Osteocyte (in vitro differentiated cells): Measurements from ENCODE around the gene COMMD6. TPM values are rescaled to one million over a fixed set of nuclear protein-coding genes. Genes with fewer than 3 reads are reported as not detected.

ENCODE experiments used
- DNase-seq: peaks from one replicate; pipeline ENCODE4 v3.0.0; 2021; ENCODE audit warnings: mixed read lengths; ENCODE audit not compliant: unreplicated experiment; ENCODE audit errors: extremely low spot score
- H3K27ac Mint-ChIP-seq: one replicate; pipeline ENCODE4 v1.8.0; 2021; ENCODE audit warnings: mild to moderate bottlenecking, mixed read lengths; ENCODE audit not compliant: unreplicated experiment
- H3K27me3 Mint-ChIP-seq: one replicate; pipeline ENCODE4 v1.8.0; 2021; ENCODE audit warnings: mixed read lengths; ENCODE audit not compliant: unreplicated experiment
- H3K36me3 Mint-ChIP-seq: one replicate; pipeline ENCODE4 v1.8.0; 2021; ENCODE audit warnings: mixed read lengths; ENCODE audit not compliant: unreplicated experiment
- H3K4me1 Mint-ChIP-seq: one replicate; pipeline ENCODE4 v1.8.0; 2021; ENCODE audit warnings: mixed read lengths; ENCODE audit not compliant: unreplicated experiment
- H3K4me3 Mint-ChIP-seq: one replicate; pipeline ENCODE4 v1.8.0; 2021; ENCODE audit warnings: mild to moderate bottlenecking, moderate library complexity, mixed read lengths; ENCODE audit not compliant: unreplicated experiment
- H3K9me3 Mint-ChIP-seq: one replicate; pipeline ENCODE4 v1.8.0; 2021; ENCODE audit warnings: mixed read lengths; ENCODE audit not compliant: unreplicated experiment
- total RNA-seq: library from RNA; stranded (reverse); gene quantifications from 2 replicates; pipeline ENCODE4 v1.2.1, GENCODE V29; 2021
- TF ChIP-seq, protein P1 (sequence below): fragments of 200-600 bp; sonication (generic); IDR thresholded peaks from 2 replicates; pipeline ENCODE4 v1.5.0; 2021; ENCODE audit warnings: antibody characterized with exemption, mild to moderate bottlenecking, moderate library complexity

Gene COMMD6
- total RNA-seq, 1 donor from 2014 or later = 124 TPM

DNA sequence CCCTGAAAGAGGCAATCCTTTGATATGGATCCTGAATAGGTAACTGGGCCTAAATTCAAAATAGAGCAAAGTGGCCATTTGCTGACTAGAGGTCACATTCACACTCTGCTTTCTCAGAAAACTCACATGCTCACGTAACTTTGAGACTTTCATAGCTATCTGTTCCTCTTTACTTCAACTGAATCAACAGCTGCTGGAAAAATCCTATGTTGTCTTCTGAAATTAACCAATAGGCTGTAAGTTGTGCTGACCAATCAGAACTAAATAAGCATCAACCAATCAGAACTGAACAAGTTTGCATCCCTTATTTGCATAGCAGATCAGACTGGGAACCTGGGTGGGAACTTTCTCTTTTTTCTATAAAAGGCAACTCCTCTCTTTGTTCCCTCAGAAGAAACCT, 31.6 kb downstream of the COMMD6 start:
- no peaks in the 10 kb centered on the region for H3K36me3 Mint-ChIP-seq
- TF ChIP-seq, protein P1, sequence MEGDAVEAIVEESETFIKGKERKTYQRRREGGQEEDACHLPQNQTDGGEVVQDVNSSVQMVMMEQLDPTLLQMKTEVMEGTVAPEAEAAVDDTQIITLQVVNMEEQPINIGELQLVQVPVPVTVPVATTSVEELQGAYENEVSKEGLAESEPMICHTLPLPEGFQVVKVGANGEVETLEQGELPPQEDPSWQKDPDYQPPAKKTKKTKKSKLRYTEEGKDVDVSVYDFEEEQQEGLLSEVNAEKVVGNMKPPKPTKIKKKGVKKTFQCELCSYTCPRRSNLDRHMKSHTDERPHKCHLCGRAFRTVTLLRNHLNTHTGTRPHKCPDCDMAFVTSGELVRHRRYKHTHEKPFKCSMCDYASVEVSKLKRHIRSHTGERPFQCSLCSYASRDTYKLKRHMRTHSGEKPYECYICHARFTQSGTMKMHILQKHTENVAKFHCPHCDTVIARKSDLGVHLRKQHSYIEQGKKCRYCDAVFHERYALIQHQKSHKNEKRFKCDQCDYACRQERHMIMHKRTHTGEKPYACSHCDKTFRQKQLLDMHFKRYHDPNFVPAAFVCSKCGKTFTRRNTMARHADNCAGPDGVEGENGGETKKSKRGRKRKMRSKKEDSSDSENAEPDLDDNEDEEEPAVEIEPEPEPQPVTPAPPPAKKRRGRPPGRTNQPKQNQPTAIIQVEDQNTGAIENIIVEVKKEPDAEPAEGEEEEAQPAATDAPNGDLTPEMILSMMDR = no peak
- no peaks in the 10 kb centered on the region for H3K9me3 Mint-ChIP-seq
- H3K27me3 Mint-ChIP-seq = no peaks in the 10 kb centered on the region
- H3K4me1 Mint-ChIP-seq = peaks cover 3% of the 10 kb centered on the region
- H3K27ac Mint-ChIP-seq = no peak overlapping the region
- H3K4me3 Mint-ChIP-seq = no peak overlapping the region
- DNase-seq = no peak

DNA sequence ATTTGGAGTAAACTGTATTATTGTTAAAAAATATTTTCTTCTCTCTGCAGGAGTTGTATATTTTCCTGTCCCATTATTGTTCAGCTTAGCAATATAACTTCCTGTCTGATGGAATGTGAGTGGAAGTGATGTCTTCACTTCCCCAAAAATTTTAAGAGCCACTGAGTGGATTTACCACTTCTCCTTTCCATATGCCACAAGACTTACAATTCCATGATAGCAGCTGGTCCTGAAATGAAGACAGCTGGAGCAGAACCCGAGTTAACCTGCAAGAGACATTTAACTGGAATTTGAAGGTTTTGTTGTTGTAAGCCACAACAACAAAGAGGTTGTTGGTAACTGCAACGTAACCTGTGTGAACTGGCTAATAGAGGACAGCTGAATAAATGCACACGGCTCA, 32.3 kb downstream of the COMMD6 start:
- H3K4me1 Mint-ChIP-seq = peaks cover 3% of the 10 kb centered on the region
- no peak for DNase-seq
- no peak overlapping the region for H3K27ac Mint-ChIP-seq
- TF ChIP-seq, protein P1 = no peak
- H3K36me3 Mint-ChIP-seq = no peaks in the 10 kb centered on the region
- no peak overlapping the region for H3K4me3 Mint-ChIP-seq
- no peaks in the 10 kb centered on the region for H3K27me3 Mint-ChIP-seq
- no peaks in the 10 kb centered on the region for H3K9me3 Mint-ChIP-seq

DNA sequence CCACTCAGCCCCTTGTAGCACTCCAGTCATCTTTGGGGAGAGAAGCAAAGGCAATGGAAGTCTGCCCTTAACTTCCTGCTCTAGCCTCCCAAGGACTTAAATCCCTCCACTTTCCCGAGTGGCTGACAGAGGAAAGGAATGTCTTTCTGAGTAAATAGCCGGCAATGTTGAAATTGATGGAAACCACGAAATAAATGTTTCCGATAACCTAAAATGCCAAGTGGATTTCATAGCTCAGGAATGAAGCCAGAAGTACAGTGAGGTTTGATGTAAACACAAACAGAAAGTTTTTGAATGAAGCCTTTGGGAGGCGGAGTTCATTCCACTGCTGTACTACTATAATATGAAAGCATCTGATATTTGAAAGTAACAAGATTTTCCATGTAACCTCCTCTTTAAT, 41.7 kb downstream of the COMMD6 start:
- H3K36me3 Mint-ChIP-seq = no peaks in the 10 kb centered on the region
- H3K9me3 Mint-ChIP-seq = no peaks in the 10 kb centered on the region
- TF ChIP-seq, protein P1 = no peak
- no peak for DNase-seq
- no peaks in the 10 kb centered on the region for H3K27me3 Mint-ChIP-seq
- peaks cover 2% of the 10 kb centered on the region for H3K4me1 Mint-ChIP-seq
- no peak overlapping the region for H3K27ac Mint-ChIP-seq
- H3K4me3 Mint-ChIP-seq = no peak overlapping the region

DNA sequence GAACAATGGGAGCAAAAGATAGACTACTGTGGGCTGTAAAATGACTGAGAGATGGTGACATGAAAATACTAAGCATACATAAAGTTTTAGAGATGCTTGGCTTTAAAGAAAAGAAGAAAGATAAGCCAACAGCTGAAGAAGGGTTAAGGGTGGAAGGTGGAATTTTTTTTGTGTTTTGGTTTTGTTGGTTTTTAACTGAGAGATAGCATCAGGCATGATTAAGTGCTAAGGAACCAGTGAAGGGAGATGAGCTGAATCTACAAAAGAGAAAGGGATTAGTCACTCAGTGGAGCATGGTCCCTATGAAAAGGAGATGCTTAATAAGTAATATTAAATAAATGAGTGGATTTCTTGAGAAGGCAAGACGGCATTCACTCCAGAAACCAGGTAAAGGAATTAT, 43.1 kb downstream of the COMMD6 start:
- Mint-ChIP-seq H3K4me1 (peaks cover 2% of the 10 kb centered on the region), H3K4me3 (no peak overlapping the region), H3K9me3 (no peaks in the 10 kb centered on the region), H3K27ac (no peak overlapping the region), H3K27me3 (no peaks in the 10 kb centered on the region), H3K36me3 (no peaks in the 10 kb centered on the region)
- TF ChIP-seq, protein P1 = no peak
- no peak for DNase-seq

DNA sequence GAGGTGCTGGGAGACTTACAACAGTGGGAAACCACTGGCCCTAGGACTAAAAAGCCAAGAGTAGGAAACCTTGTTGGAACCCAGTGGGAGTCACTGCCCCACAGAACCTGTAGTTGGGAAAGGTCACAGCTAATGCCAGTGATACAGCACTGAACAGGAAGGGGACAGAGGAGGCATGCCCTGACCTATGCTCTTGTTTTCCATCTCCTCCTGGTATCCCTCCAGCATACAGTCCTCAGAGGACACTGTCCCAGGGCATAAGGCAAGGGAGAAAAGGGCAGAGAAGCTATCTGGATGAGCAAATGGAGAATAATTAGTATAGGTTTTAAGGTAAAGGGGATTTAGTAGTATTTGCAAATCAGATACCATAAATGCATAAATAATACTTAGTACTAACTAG, 44.5 kb downstream of the COMMD6 start:
- H3K4me3 Mint-ChIP-seq = no peak overlapping the region
- no peaks in the 10 kb centered on the region for H3K27me3 Mint-ChIP-seq
- H3K27ac Mint-ChIP-seq = no peak overlapping the region
- H3K36me3 Mint-ChIP-seq = no peaks in the 10 kb centered on the region
- H3K9me3 Mint-ChIP-seq = no peaks in the 10 kb centered on the region
- DNase-seq = no peak
- H3K4me1 Mint-ChIP-seq = peaks cover 2% of the 10 kb centered on the region
- TF ChIP-seq, protein P1 = no peak
